ENCODE results near the gene ENTPD6.

GRCh38 chr20:25176184-25176583, 19.3 kb upstream of the ENTPD6 start:
- TF ChIP-seq CTCF (IDR thresholded peaks at IDR 0.05; ENCODE audit: low read depth, low read length) (no peak), EZH2phosphoT487 (IDR thresholded peaks at IDR 0.05; ENCODE audit: low read depth) (no peak)

All from OCI-LY3 (cell line).